Endothelial cell of umbilical vein (primary cell): ENCODE measurements around the gene ARHGDIB. TPM values are rescaled to one million over a fixed set of nuclear protein-coding genes. Genes with fewer than 3 reads are reported as not detected.

ENCODE experiments used
- BruUV-seq: library from RNA; stranded (reverse); fragments of 400-500 nt; replicated peaks from 2 replicates; lab custom pipeline; 2021; lab: Mats Ljungman, UMichigan
- CTCF ChIA-PET: fragments of 300-600, 350-600 bp; sonication (Branson Sonifier 250); formaldehyde crosslinking; loops from one replicate; lab custom pipeline; 2021; ENCODE audit warnings: antibody characterized with exemption, inconsistent platforms; lab: Charles Lee
- POLR2A ChIA-PET: fragments of 300-600, 350-600 bp; sonication (Branson Sonifier 250); formaldehyde crosslinking; loops from one replicate; lab custom pipeline; 2021; ENCODE audit warnings: antibody characterized with exemption, inconsistent platforms; lab: Charles Lee
- DNase-seq: peaks from one replicate; pipeline ENCODE4 v3.0.0-alpha.2; 2011; ENCODE audit warnings: low read depth, low spot score
- FAIRE-seq: peaks from 2 replicates; lab custom pipeline; 2011; peaks lifted over from hg19 to GRCh38; lab: Jason Lieb, UNC
- H2AFZ ChIP-seq: 2 replicates; pipeline ENCODE4 v1.6.0; 2012; ENCODE audit warnings: low read depth, low read length, control low read depth, inconsistent platforms
- H3K27ac ChIP-seq: 2 replicates; pipeline ENCODE4 v1.5.1; 2011; ENCODE audit warnings: low read depth, mild to moderate bottlenecking, control low read depth, low read length, moderate library complexity; ENCODE audit not compliant: insufficient read depth
- H3K27me3 ChIP-seq, 2 experiments: 2 replicates each; pipeline versions ENCODE4 v1.6.0 to v1.6.1; 2011; ENCODE audit warnings: low read length in 2 of 2, mixed read lengths in 1 of 2; ENCODE audit not compliant: control insufficient read depth in 2 of 2, insufficient read depth in 2 of 2
- H3K36me3 ChIP-seq, 2 experiments: 2 replicates in 1 of 2; 3 replicates in 1 of 2; pipeline ENCODE4 v1.5.1; 2011; ENCODE audit warnings: low read length in 2 of 2, mild to moderate bottlenecking in 1 of 2, moderate library complexity in 1 of 2; ENCODE audit not compliant: control insufficient read depth in 2 of 2, insufficient read depth in 2 of 2; ENCODE audit errors: extremely low read depth in 1 of 2
- H3K4me1 ChIP-seq: 3 replicates; pipeline ENCODE4 v1.5.1; 2011; ENCODE audit warnings: mild to moderate bottlenecking, low read length; ENCODE audit not compliant: control insufficient read depth, insufficient read depth; ENCODE audit errors: extremely low read depth
- H3K4me2 ChIP-seq: 2 replicates; pipeline ENCODE4 v1.6.1; 2011; ENCODE audit warnings: low read length, control low read depth, mixed read lengths; ENCODE audit not compliant: insufficient read depth
- H3K4me3 ChIP-seq, 3 experiments: fragments of 200-600 bp in 1 of 3; sonication (generic), shearing (Covaris generic) in 1 of 3; replicated peaks in 1 of 3; 2 replicates each; pipeline ENCODE4 v1.5.1; 2011 to 2016; ENCODE audit warnings: control low read depth in 3 of 3, low read length in 3 of 3, mild to moderate bottlenecking in 2 of 3, inconsistent platforms in 1 of 3, low read depth in 1 of 3, moderate library complexity in 1 of 3; ENCODE audit not compliant: insufficient read depth in 1 of 3
- H3K79me2 ChIP-seq: 2 replicates; pipeline ENCODE4 v1.6.0; 2012; ENCODE audit warnings: low read length, inconsistent platforms; ENCODE audit not compliant: control insufficient read depth, insufficient read depth
- H3K9ac ChIP-seq: replicated peaks from 2 replicates; pipeline ENCODE3; 2011; ENCODE audit warnings: low read length, control low read depth; ENCODE audit not compliant: insufficient read depth; ENCODE audit errors: extremely low read depth
- H3K9me1 ChIP-seq: replicated peaks from 3 replicates; pipeline ENCODE4 v1.6.0; 2011; ENCODE audit warnings: mild to moderate bottlenecking, low read length; ENCODE audit not compliant: control insufficient read depth, insufficient read depth; ENCODE audit errors: extremely low read depth
- H3K9me3 ChIP-seq: replicated peaks from 2 replicates; pipeline ENCODE4 v1.5.1; 2012; ENCODE audit warnings: low read length, inconsistent platforms; ENCODE audit not compliant: control insufficient read depth, insufficient read depth
- H4K20me1 ChIP-seq: replicated peaks from 2 replicates; pipeline ENCODE3; 2011; ENCODE audit warnings: mild to moderate bottlenecking, low read length; ENCODE audit not compliant: control insufficient read depth, insufficient read depth; ENCODE audit errors: extremely low read depth
- CTCF ChIP-seq, 2 donors: IDR thresholded peaks; 1 replicate in 1 of 2; 2 replicates in 1 of 2; pipeline ENCODE4 v1.5.1; 2011; ENCODE audit warnings: low read length in 2 of 2, mild to moderate bottlenecking in 2 of 2, moderate library complexity in 2 of 2, control low read depth in 1 of 2, inconsistent platforms in 1 of 2, low read depth in 1 of 2; ENCODE audit not compliant: insufficient read depth in 1 of 2; ENCODE audit errors: extremely low read depth in 1 of 2
- EZH2 ChIP-seq: IDR thresholded peaks from 2 replicates; pipeline ENCODE4 v1.6.1; 2012; ENCODE audit warnings: borderline replicate concordance, low read depth, mild to moderate bottlenecking, moderate library complexity, low read length, inconsistent platforms; ENCODE audit not compliant: severe bottlenecking
- FOS ChIP-seq: IDR thresholded peaks from 2 replicates; pipeline ENCODE4 v1.6.1; 2011; ENCODE audit warnings: mild to moderate bottlenecking, low read length, moderate library complexity, borderline replicate concordance; ENCODE audit not compliant: insufficient read depth
- GATA2 ChIP-seq: IDR thresholded peaks from 2 replicates; pipeline ENCODE4 v1.7.0; 2011; ENCODE audit warnings: low read depth, mild to moderate bottlenecking, moderate library complexity, mixed read lengths, low read length; ENCODE audit not compliant: insufficient read length, insufficient read depth
- JUN ChIP-seq: IDR thresholded peaks from 2 replicates; pipeline ENCODE4 v1.6.1; 2011; ENCODE audit warnings: borderline replicate concordance, low read depth; ENCODE audit not compliant: insufficient read length, insufficient read depth
- MAX ChIP-seq: IDR thresholded peaks from 2 replicates; pipeline ENCODE4 v1.6.1; 2011; ENCODE audit not compliant: insufficient read depth, insufficient read length
- MYC ChIP-seq: IDR thresholded peaks from one replicate; pipeline ENCODE4 v1.6.1; 2011; ENCODE audit warnings: mild to moderate bottlenecking, low read depth, low read length
- POLR2A ChIP-seq: IDR thresholded peaks from 2 replicates; pipeline ENCODE4 v1.6.1; 2012; ENCODE audit warnings: low read depth, mild to moderate bottlenecking, control low read depth, low read length
- POLR2AphosphoS5 ChIP-seq: IDR thresholded peaks from 2 replicates; pipeline ENCODE4 v1.6.1; 2012; ENCODE audit warnings: low read depth, mild to moderate bottlenecking, control low read depth, low read length, moderate library complexity; ENCODE audit not compliant: insufficient read depth
- dilution Hi-C: fragments of 300-500 bp; cut with MboI; formaldehyde crosslinking; loops from one replicate; pipeline ENCODE4 v1.15.0; 2019; ENCODE audit warnings: low sequenced_read_pairs; ENCODE audit not compliant: extremely low pct_ligation_motif_present
- intact Hi-C: fragments of 100-400 bp; cut with micrococcal nuclease; formaldehyde crosslinking; loops from one replicate; pipeline ENCODE4 v1.10.0; 2022
- polyA plus RNA-seq, 4 experiments: library from polyadenylated mRNA; depleted of rRNA in 3 of 4; stranded (reverse) in 3 of 4; unstranded in 1 of 4; fragments of >200 nt; gene quantifications; 2 replicates each; pipeline versions ENCODE4 v1.2.1 to v1.2.3, GENCODE V29; 2011 to 2012; ENCODE audit warnings: missing spikeins in 1 of 4
- total RNA-seq: library from RNA; stranded (reverse); gene quantifications from 2 replicates; pipeline ENCODE4 v1.2.3, GENCODE V29; 2021

ARHGDIB gene
- total and polyA plus RNA-seq, 2 donors (not counting 3 experiments of a cell fraction or from before 2014, with no cell fraction given): 483 to 1,200 TPM

- Histone ChIP-seq H2AFZ (no peak overlapping the region), H3K27ac (peak overlapping the region; percentile 94), H3K9me1 (no peaks in the 10 kb centered on the region), H3K79me2 (peaks cover 56% of the 10 kb centered on the region), H3K4me1 (peaks cover 72% of the 10 kb centered on the region), H3K27me3 (no peaks in the 10 kb centered on the region), H4K20me1 (no peaks in the 10 kb centered on the region), H3K4me2 (peak overlapping the region; percentile 68), H3K9ac (peak overlapping the region; percentile 85), H3K9me3 (no peaks in the 10 kb centered on the region), H3K36me3 (peaks cover 14 to 43% of the 10 kb centered on the region in 2 experiments), H3K4me3 (peak overlapping the region in 1 of 3 experiments; percentile 36)
- TF ChIP-seq MYC (no peak), POLR2A (peak; percentile 82), CTCF (IDR thresholded peaks at IDR 0.05; ENCODE audit: extremely low read depth in 1 of 2, insufficient read depth in 1 of 2, low read depth in 1 of 2, low read length in 2 of 2) (no peak), JUN (no peak), FOS (peak; percentile 43), POLR2AphosphoS5 (peak; percentile 88), EZH2 (no peak), GATA2 (no peak), MAX (no peak)
- intact Hi-C loops: loop anchor here (1.0 kb wide), 3 partner anchors 13 to 43 kb away; partner anchors contain the start of gene ARHGDIB
- ChIA-PET CTCF (interaction anchor here (0.5 to 2.1 kb wide), 6 partner anchors 12 to 103 kb away, joined by 3 to 6 read pairs (median 3); partner anchors contain the start of gene ARHGDIB), POLR2A (interaction anchor here (0.8 to 1.0 kb wide), 2 partner anchors 11 to 13 kb away, joined by 3 to 4 read pairs; partner anchors contain the start of gene ARHGDIB)
- peak; percentile 94 for FAIRE-seq
- BruUV-seq: no TSS peak
- DNase-seq: peak; percentile 93
- dilution Hi-C loops: no loop called here
Measured at GRCh38 chr12:14948672-14949071, 12.7 kb downstream of the ARHGDIB start.
